Mammary microvascular endothelial cell (primary cell): Measurements from ENCODE around the gene SLC25A12. TPM values are rescaled to one million over a fixed set of nuclear protein-coding genes. Genes with fewer than 3 reads are reported as not detected.

Source experiments
- total RNA-seq: library from RNA; depleted of rRNA; stranded (reverse); fragments of >200 nt; gene quantifications from 2 replicates; pipeline ENCODE4 v1.2.3, GENCODE V29; 2015

The SLC25A12 gene
- 16.3 and 17.1 TPM in 2 replicates for total RNA-seq

GRCh38 chr2:171893824-171894611 lies at the start of gene SLC25A12:
SLC25A12 (minus strand) TSS chr2:171894244; CDS start chr2:171894214, 30 bp downstream.

GRCh38 chr2:171922230-171923022 lies 28.4 kb upstream of the SLC25A12 start, which contains the start of gene HAT1:
HAT1 (plus strand) TSS chr2:171922461; CDS start chr2:171922501, 40 bp downstream.

Other genes with a start within 250 kb of the SLC25A12 start
- 143 and 146 TPM in 2 replicates for gene DYNC1I2, start 206.8 kb downstream of the SLC25A12 start, total RNA-seq
- 48.6 and 50.1 TPM in 2 replicates for gene HAT1, start 28.2 kb upstream of the SLC25A12 start, total RNA-seq
- gene METAP1D, start 105.7 kb upstream of the SLC25A12 start, total RNA-seq = 3.5 and 4.8 TPM in 2 replicates
- gene DLX1, start 191.3 kb upstream of the SLC25A12 start, total RNA-seq = not detected in 2 replicates
- not detected in 2 replicates for gene DLX2, start 208.7 kb upstream of the SLC25A12 start, total RNA-seq